Natural killer cell (primary cell): Measurements from ENCODE around the gene CORIN. TPM values are rescaled to one million over a fixed set of nuclear protein-coding genes. Genes with fewer than 3 reads are reported as not detected.

Experiments used
- ATAC-seq, 3 donors: fragments of 150-1000 bp in 2 of 3; fragments of 200-7000 bp in 1 of 3; cut with Tn5 transposase; 1 replicate in 1 of 3; 2 replicates in 2 of 3; pipeline ENCODE4 v1.10.0; 2021; ENCODE audit warnings: mild to moderate bottlenecking in 2 of 3, moderate library complexity in 2 of 3
- DNase-seq, 2 donors: peaks; one replicate each; pipeline versions ENCODE4 v3.0.0 to v3.0.0-alpha.2; 2013 to 2021; ENCODE audit warnings: mixed read lengths in 1 of 2
- H3K27ac ChIP-seq: one replicate; pipeline ENCODE4 v1.5.1; 2013; ENCODE audit warnings: mild to moderate bottlenecking, low read length
- H3K27me3 ChIP-seq: one replicate; pipeline ENCODE4 v1.6.1; 2013; ENCODE audit warnings: low read length; ENCODE audit not compliant: control insufficient read depth, insufficient read depth
- H3K36me3 ChIP-seq: one replicate; pipeline ENCODE4 v1.6.1; 2013; ENCODE audit warnings: low read length; ENCODE audit not compliant: control insufficient read depth, insufficient read depth
- H3K4me1 ChIP-seq: one replicate; pipeline ENCODE4 v1.6.1; 2013; ENCODE audit warnings: low read length; ENCODE audit not compliant: control insufficient read depth, insufficient read depth
- H3K4me3 ChIP-seq: one replicate; pipeline ENCODE4 v1.5.1; 2013; ENCODE audit warnings: low read length
- H3K9me3 ChIP-seq: one replicate; pipeline ENCODE4 v1.6.1; 2013; ENCODE audit warnings: low read length; ENCODE audit not compliant: control insufficient read depth, insufficient read depth
- H3K27ac Mint-ChIP-seq, 2 donors: one replicate each; pipeline ENCODE4 v1.8.0; 2022; ENCODE audit warnings: mild to moderate bottlenecking in 2 of 2, mixed read lengths in 2 of 2, moderate library complexity in 1 of 2
- H3K27me3 Mint-ChIP-seq, 2 donors: one replicate each; pipeline ENCODE4 v1.8.0; 2022; ENCODE audit warnings: low read depth in 2 of 2, mixed read lengths in 2 of 2
- H3K36me3 Mint-ChIP-seq: one replicate; pipeline ENCODE4 v1.8.0; 2022; ENCODE audit warnings: mixed read lengths
- H3K4me1 Mint-ChIP-seq, 2 donors: one replicate each; pipeline ENCODE4 v1.8.0; 2022; ENCODE audit warnings: mixed read lengths in 2 of 2
- H3K4me3 Mint-ChIP-seq: one replicate; pipeline ENCODE4 v1.8.0; 2022; ENCODE audit warnings: mild to moderate bottlenecking, moderate library complexity, mixed read lengths
- H3K9me3 Mint-ChIP-seq, 2 donors: one replicate each; pipeline ENCODE4 v1.8.0; 2022; ENCODE audit warnings: mixed read lengths in 2 of 2
- CTCF ChIP-seq: fragments of 200-600 bp; IDR thresholded peaks from one replicate; pipeline ENCODE4 v1.8.0; 2022; ENCODE audit warnings: antibody characterized with exemption
- WGBS: methylation state at CpG from one replicate; pipeline ENCODE4 v1.1.7; 2013; ENCODE audit warnings: missing lambda C conversion rate; ENCODE audit not compliant: insufficient coverage; 5-methylcytosine and 5-hydroxymethylcytosine counted together
- intact Hi-C: fragments of 100-400 bp; cut with micrococcal nuclease; formaldehyde crosslinking; loops from one replicate; pipeline ENCODE4 v1.14.2; 2022
- total RNA-seq, 4 donors: library from RNA; stranded (reverse); fragments of 120-200 nt in 1 of 4; gene quantifications; one replicate each; pipeline versions ENCODE4 v1.2.3 to v1.2.4, GENCODE V29; 2013 to 2022

CORIN gene
- total RNA-seq, 3 donors from 2014 or later (not counting 1 experiment from before 2014, with no cell fraction given): 0.78 TPM; not detected in 2

- no peak overlapping the region for H3K27ac ChIP-seq
- no peaks in the 10 kb centered on the region for H3K4me1 Mint-ChIP-seq
- peaks cover 17 to 39% of the 10 kb centered on the region in 2 donors for H3K27me3 Mint-ChIP-seq
- TF ChIP-seq CTCF: no peak
- H3K4me1 ChIP-seq: no peaks in the 10 kb centered on the region
- no peak overlapping the region for H3K27ac Mint-ChIP-seq
- ATAC-seq (no peak), DNase-seq (no peak)
- H3K9me3 ChIP-seq: no peaks in the 10 kb centered on the region
- H3K36me3 ChIP-seq: no peaks in the 10 kb centered on the region
- intact Hi-C loops: no loop called here
- peaks cover 18% of the 10 kb centered on the region for H3K36me3 Mint-ChIP-seq
- H3K4me3 Mint-ChIP-seq: no peak overlapping the region
- 56% methylated on average over 1 of the region's 1 CpG for WGBS
- H3K4me3 ChIP-seq: no peak overlapping the region
- peaks cover 2% of the 10 kb centered on the region for H3K27me3 ChIP-seq
- peaks cover 3 to 5% of the 10 kb centered on the region in 2 donors for H3K9me3 Mint-ChIP-seq
Measured at GRCh38 chr4:47736146-47736545, 101.7 kb downstream of the CORIN start.

GRCh38 chr4:47733302-47734175 is 104.3 kb downstream of the CORIN start:
- ATAC-seq (no peak), DNase-seq (no peak)
- Histone ChIP-seq H3K27me3 (no peaks in the 10 kb centered on the region), H3K4me1 (no peaks in the 10 kb centered on the region), H3K27ac (no peak overlapping the region), H3K9me3 (no peaks in the 10 kb centered on the region), H3K4me3 (no peak overlapping the region), H3K36me3 (no peaks in the 10 kb centered on the region)
- intact Hi-C loops: no loop called here
- Mint-ChIP-seq H3K27me3 (peaks cover 26 to 31% of the 10 kb centered on the region in 2 donors), H3K9me3 (peaks cover 1 to 2% of the 10 kb centered on the region in 2 donors), H3K27ac (no peak overlapping the region), H3K4me1 (no peaks in the 10 kb centered on the region), H3K4me3 (no peak overlapping the region), H3K36me3 (peaks cover 6% of the 10 kb centered on the region)
- WGBS: 90% methylated on average over 7 of the region's 9 CpGs
- TF ChIP-seq CTCF: no peak

- no peak for TF ChIP-seq CTCF
- Histone ChIP-seq H3K27me3 (no peaks in the 10 kb centered on the region), H3K36me3 (no peaks in the 10 kb centered on the region), H3K4me3 (no peak overlapping the region), H3K27ac (no peak overlapping the region), H3K9me3 (no peaks in the 10 kb centered on the region), H3K4me1 (no peaks in the 10 kb centered on the region)
- intact Hi-C loops: no loop called here
- DNase-seq (no peak), ATAC-seq (no peak)
- Mint-ChIP-seq H3K27ac (no peak overlapping the region), H3K9me3 (no peaks in the 10 kb centered on the region), H3K36me3 (no peaks in the 10 kb centered on the region), H3K27me3 (peaks cover 22 to 30% of the 10 kb centered on the region in 2 donors), H3K4me3 (no peak overlapping the region), H3K4me1 (no peaks in the 10 kb centered on the region)
- WGBS: 91% methylated on average over 3 of the region's 3 CpGs
Measured at GRCh38 chr4:47731182-47731581, 106.7 kb downstream of the CORIN start.
